Epithelial cell of esophagus (primary cell): ENCODE measurements around the gene MSX2.

Experiments
- DNase-seq: peaks from one replicate; pipeline ENCODE4 v3.0.0; 2010; ENCODE audit warnings: low read depth
- H3K4me3 ChIP-seq: 2 replicates; pipeline ENCODE4 v1.5.1; 2011; ENCODE audit warnings: mild to moderate bottlenecking, low read length, control low read depth
- CTCF ChIP-seq: IDR thresholded peaks from 2 replicates; pipeline ENCODE4 v1.5.1; 2011; ENCODE audit warnings: low read depth, mild to moderate bottlenecking, low read length, control low read depth, inconsistent platforms; ENCODE audit not compliant: insufficient read depth; ENCODE audit errors: missing control alignments

MSX2 gene

GRCh38 chr5:174723315-174723978 lies 935 bp upstream of the MSX2 start:
- H3K4me3 ChIP-seq, result no peak overlapping the region
- no peak for TF ChIP-seq CTCF

GRCh38 chr5:174723979-174724483 lies 351 bp upstream of the MSX2 start:
- no peak for TF ChIP-seq CTCF
- DNase-seq, result no peak
- H3K4me3 ChIP-seq, result peak overlapping the region; percentile 18

More at GRCh38 chr5:174723315-174723978, 935 bp upstream of the MSX2 start:
- DNase-seq, result no peak

GRCh38 chr5:174725261-174725990 lies 1.0 kb downstream of the MSX2 start:
- no peak for DNase-seq
- no peak for TF ChIP-seq CTCF
- H3K4me3 ChIP-seq, result no peak overlapping the region

GRCh38 chr5:174725991-174726601 lies 1.7 kb downstream of the MSX2 start:
- no peak for DNase-seq
- no peak for TF ChIP-seq CTCF
- H3K4me3 ChIP-seq, result no peak overlapping the region

GRCh38 chr5:174726916-174727793 lies 2.8 kb downstream of the MSX2 start:
- no peak for TF ChIP-seq CTCF
- DNase-seq, result no peak
- H3K4me3 ChIP-seq, result no peak overlapping the region
